Embryonic facial prominence (tissue), 1 donor: ENCODE results near the gene RGPD8.

Experiments used
- DNase-seq: peaks from one replicate; pipeline ENCODE4 v3.0.0-alpha.2; 2016; ENCODE audit errors: extremely low spot score

The RGPD8 gene

DNA sequence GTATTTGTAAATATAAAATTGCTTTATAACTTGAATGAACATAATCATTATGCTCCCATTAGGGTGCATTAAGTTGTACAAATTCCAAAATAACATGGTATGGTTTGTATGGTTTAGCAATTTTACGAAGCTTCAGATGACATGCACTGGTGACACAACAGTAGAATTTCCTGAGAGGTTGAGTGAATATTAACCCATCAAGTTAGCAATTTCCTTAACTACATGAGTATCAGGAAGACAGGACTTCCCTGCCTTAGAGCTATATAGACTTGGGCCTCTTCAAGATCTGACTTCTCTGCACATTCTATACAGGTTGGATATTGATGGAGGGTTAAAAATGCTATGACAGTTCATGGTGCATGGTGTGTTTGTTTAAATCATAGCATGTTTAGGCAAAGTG, 97.8 kb downstream of the RGPD8 start:
- no peak for DNase-seq

- DNase-seq: no peak
Measured at GRCh38 chr2:112332123-112332696, 101.2 kb downstream of the RGPD8 start.

GRCh38 chr2:112322919-112323318, 110.5 kb downstream of the RGPD8 start:
- no peak for DNase-seq

DNA sequence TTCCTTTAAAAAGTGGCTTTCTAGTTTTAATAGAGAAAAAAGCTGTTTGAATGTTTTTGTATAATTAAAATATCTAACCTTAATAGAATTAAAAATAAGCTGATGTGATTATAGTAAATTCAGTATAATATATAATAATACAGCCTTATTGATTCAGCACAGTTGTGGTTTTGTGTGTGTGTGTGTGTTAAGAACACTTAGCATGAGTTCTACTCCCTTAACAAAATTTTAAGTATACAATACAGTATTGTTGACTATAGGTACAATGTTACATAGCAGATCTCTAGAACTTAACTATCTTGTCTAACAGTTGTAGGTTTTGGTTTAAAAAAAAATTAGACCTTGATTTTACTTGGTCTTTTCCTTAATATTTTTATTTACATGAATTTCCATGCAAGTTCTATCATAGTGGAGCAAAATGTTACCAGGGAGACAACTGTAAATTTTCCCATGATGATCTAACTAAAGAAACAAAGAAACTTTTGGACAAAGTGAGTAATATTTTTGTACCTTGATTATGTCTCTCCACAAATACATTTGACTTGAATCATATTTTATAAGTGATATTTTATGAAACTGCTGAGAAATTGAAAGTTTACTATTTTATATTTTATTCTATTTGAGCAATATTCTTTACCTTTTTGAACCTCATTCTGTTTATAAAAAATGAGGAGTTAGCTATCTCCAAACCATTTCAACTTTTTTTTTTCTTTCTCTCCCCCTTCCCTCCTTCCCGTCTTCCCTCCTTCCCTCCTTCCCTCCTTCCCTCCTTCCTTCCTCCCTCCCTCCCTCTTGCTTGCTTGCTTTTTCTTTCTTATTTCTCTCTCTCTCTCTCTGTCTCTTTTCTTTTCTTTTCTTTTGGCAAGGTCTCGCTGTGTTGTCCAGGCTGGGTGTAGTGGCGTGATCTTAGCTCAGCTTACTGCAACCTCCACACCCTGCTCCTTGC, 111.8 kb downstream of the RGPD8 start:
- DNase-seq: no peak
